ENCODE data around the gene SPEG. TPM values are rescaled to one million over a fixed set of nuclear protein-coding genes. Genes with fewer than 3 reads are reported as not detected.

SPEG gene
- total RNA-seq, 1 donor from 2014 or later = under 0.01 TPM

- no peak for DNase-seq (ENCODE audit: low read depth in 2 of 2)
These were observed 10.8 kb upstream of the SPEG start for GRCh38 chr2:219423652-219424377.

- no peak for DNase-seq (ENCODE audit: low read depth in 2 of 2)
These were observed 9.2 kb upstream of the SPEG start for GRCh38 chr2:219425238-219426067.

- no peak for DNase-seq (ENCODE audit: low read depth in 2 of 2)
These were observed 8.6 kb upstream of the SPEG start for GRCh38 chr2:219426068-219426443.

- no peak for DNase-seq (ENCODE audit: low read depth in 2 of 2)
These were observed 8.0 kb upstream of the SPEG start for GRCh38 chr2:219426534-219427136.

GRCh38 chr2:219428469-219428868 is 6.2 kb upstream of the SPEG start:
- no peak for DNase-seq (ENCODE audit: low read depth in 2 of 2)

GRCh38 chr2:219429958-219430606 is 4.6 kb upstream of the SPEG start:
- DNase-seq (ENCODE audit: low read depth in 2 of 2) = no peak

GRCh38 chr2:219430633-219431615 is 3.7 kb upstream of the SPEG start:
- peak in 1 of 2 donors; percentile 10 for DNase-seq (ENCODE audit: low read depth in 2 of 2)

GRCh38 chr2:219433666-219434467 is 776 bp upstream of the SPEG start:
- DNase-seq (ENCODE audit: low read depth in 2 of 2) = peak in 1 of 2 donors; percentile 19

- no peak for DNase-seq (ENCODE audit: low read depth in 2 of 2)
These were observed 250 bp upstream of the SPEG start for GRCh38 chr2:219434468-219434717.

- no peak for DNase-seq (ENCODE audit: low read depth in 2 of 2)
These were observed 1.1 kb downstream of the SPEG start for GRCh38 chr2:219435701-219436100.

- no peak for DNase-seq (ENCODE audit: low read depth in 2 of 2)
These were observed 1.8 kb downstream of the SPEG start for GRCh38 chr2:219436491-219436890.

GRCh38 chr2:219437141-219437540 is 2.5 kb downstream of the SPEG start:
- no peak for DNase-seq (ENCODE audit: low read depth in 2 of 2)

GRCh38 chr2:219437690-219438206 is 3.1 kb downstream of the SPEG start:
- DNase-seq (ENCODE audit: low read depth in 2 of 2) = no peak

GRCh38 chr2:219438453-219438852 is 3.8 kb downstream of the SPEG start:
- DNase-seq (ENCODE audit: low read depth in 2 of 2) = no peak

- no peak for DNase-seq (ENCODE audit: low read depth in 2 of 2)
These were observed 4.9 kb downstream of the SPEG start for GRCh38 chr2:219439506-219439905.

GRCh38 chr2:219440388-219441256 is 6.0 kb downstream of the SPEG start:
- no peak for DNase-seq (ENCODE audit: low read depth in 2 of 2)

GRCh38 chr2:219441451-219442255 is 7.0 kb downstream of the SPEG start:
- DNase-seq (ENCODE audit: low read depth in 2 of 2) = no peak

Measured in dermis microvascular lymphatic vessel endothelial cell (primary cell).